NOMO-1 treated with dmso at 0.1 percent for 144 hours (cell line): Measurements from ENCODE around the gene KCNQ2.
A peak's percentile ranks its signal among the peaks of the same experiment; 100 is the strongest.
"Not testable (repeated sequence)": the region's sequence is repeated elsewhere in the genome, so short reads cannot be mapped to it uniquely, and the experiment has no call there.

Source experiments
- DNase-seq: peaks from one replicate; lab custom pipeline; 2025; ENCODE audit not compliant: unreplicated experiment; lab: John Stamatoyannopoulos, UW

KCNQ2 gene

GRCh38 chr20:63471981-63472831 is at the start of gene KCNQ2:
Gene KCNQ2 (minus strand): TSS chr20:63472655. CDS start chr20:63472463, 192 bp downstream.
- DNase-seq, result no peak

- DNase-seq, result no peak
Measured at GRCh38 chr20:63521602-63522001, 49.1 kb upstream of the KCNQ2 start.

- peak; percentile 49 for DNase-seq
Measured at GRCh38 chr20:63520934-63521601, 48.6 kb upstream of the KCNQ2 start.

- peak; percentile 48 for DNase-seq
Measured at GRCh38 chr20:63520504-63520933, 48.1 kb upstream of the KCNQ2 start, which contains the start of gene PPDPF. Gene PPDPF (plus strand): TSS chr20:63520765. CDS start chr20:63521309, 544 bp downstream.

GRCh38 chr20:63519668-63520503 is 47.4 kb upstream of the KCNQ2 start:
- no peak for DNase-seq

GRCh38 chr20:63518946-63519667 is 46.7 kb upstream of the KCNQ2 start:
- no peak for DNase-seq

- DNase-seq, result no peak
Measured at GRCh38 chr20:63518351-63518861, 46.0 kb upstream of the KCNQ2 start.

- DNase-seq, result no peak
Measured at GRCh38 chr20:63517376-63518309, 45.2 kb upstream of the KCNQ2 start.

GRCh38 chr20:63514520-63514919 is 42.1 kb upstream of the KCNQ2 start:
- not testable (repeated sequence) for DNase-seq

- DNase-seq, result no peak
Measured at GRCh38 chr20:63513207-63513606, 40.8 kb upstream of the KCNQ2 start.

GRCh38 chr20:63509088-63509564 is 36.7 kb upstream of the KCNQ2 start:
- DNase-seq, result peak; percentile 35

GRCh38 chr20:63508072-63508768 is 35.8 kb upstream of the KCNQ2 start:
- DNase-seq, result no peak

- no peak for DNase-seq
Measured at GRCh38 chr20:63507083-63507743, 34.8 kb upstream of the KCNQ2 start.

- no peak for DNase-seq
Measured at GRCh38 chr20:63505723-63506122, 33.3 kb upstream of the KCNQ2 start.

GRCh38 chr20:63505281-63505680 is 32.8 kb upstream of the KCNQ2 start:
- no peak for DNase-seq

- no peak for DNase-seq
Measured at GRCh38 chr20:63504642-63505041, 32.2 kb upstream of the KCNQ2 start.

- no peak for DNase-seq
Measured at GRCh38 chr20:63503524-63503923, 31.1 kb upstream of the KCNQ2 start.

- no peak for DNase-seq
Measured at GRCh38 chr20:63502671-63503172, 30.3 kb upstream of the KCNQ2 start.
